NCI-H69 (cell line): ENCODE measurements around the gene CFAP61.

Experiments used
- DNase-seq: peaks from one replicate; lab custom pipeline; 2025; lab: John Stamatoyannopoulos, UW

Gene CFAP61

DNA sequence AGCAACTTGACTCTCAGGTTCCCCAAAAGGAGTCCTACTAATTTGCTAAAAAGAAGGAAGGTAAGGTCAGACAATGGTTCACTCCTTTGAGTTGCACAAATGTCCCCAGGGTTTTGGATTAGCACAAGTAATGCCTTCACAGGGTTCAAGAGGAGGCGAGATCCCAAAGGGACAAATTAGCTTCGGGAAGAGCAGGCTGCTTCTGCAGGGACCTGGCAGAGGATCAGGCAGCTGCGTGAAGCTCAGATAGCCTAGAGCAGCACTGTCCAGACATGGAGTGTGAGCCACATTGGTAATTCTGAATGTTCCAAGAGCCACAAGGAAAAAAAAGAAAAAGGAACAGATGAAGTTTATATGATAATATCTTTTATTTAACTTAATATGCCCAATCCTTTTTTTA, 115.4 kb downstream of the CFAP61 start:
- no peak for DNase-seq

DNA sequence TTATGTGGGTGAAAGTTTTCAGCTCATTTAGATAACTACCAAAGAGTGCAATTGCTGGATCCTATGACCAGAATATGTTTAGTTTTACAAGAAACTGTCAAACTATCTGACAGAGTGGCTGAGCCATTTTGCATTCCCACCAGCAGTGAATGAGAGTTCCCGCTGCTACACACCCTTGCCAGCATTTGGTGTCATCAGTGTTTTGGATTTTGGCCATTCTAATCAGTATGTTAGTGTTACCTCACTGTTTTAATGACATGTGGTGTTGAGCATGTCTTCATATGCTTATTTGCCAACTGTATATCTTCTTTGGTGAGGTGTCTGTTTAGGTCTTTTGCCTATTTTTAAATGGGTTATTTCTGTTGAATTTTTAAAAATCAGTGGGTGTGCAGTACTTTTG, 120.9 kb downstream of the CFAP61 start:
- no peak for DNase-seq

DNA sequence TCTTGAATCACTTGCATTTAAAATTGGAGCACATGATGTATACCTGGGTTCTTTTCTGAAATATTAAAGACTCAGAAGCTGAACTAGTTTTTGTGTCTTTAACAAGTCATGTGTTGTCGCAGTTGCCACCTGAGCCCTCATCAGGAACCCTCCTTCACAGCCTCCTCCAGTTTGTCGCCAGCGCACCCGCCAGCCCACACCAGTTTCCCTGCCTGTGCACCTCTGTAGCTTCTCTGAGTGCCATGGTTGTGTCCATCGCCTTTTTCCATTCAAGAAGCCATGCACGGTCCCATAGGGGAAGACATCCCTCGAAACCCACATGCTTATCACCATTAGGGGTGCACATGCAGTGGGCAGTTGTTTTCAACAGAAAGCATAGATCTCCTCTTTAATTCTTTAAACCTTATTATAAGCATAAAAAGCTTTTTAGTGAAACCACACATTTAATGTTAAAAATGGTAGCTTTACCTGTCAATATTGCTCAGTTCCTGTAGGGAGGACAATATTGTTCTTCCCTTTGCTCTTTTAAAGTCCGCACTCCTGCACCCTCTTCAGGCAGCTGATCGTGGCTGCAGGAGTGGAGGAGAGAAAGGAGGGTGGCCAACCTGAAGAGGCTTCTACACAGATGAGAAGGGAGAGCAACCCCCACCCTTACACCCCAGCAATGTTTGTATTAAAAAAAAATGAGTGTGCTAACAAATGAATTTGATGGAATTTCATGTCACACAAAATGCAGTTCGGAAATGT, 121.9 kb downstream of the CFAP61 start:
- DNase-seq = peak; percentile 15

DNA sequence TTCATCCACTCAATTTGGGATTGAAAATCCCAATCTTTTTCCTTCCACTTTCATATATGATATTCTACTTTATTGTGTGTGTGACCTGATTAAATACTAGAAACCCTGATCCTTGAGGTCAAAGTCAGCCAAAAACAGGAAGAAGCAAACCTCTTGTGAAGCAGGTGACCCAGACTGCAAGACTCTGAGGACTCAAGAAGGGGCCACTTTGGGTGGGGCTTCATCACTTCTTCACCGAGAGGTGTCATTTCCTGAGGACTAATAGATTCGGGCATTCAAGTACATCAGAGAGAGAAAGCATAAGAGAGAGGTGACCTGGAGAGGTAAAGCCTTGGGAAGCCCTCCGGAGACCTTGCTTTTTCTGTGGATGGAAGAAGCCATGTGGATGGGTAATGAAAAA, 129.0 kb downstream of the CFAP61 start:
- DNase-seq = no peak

DNA sequence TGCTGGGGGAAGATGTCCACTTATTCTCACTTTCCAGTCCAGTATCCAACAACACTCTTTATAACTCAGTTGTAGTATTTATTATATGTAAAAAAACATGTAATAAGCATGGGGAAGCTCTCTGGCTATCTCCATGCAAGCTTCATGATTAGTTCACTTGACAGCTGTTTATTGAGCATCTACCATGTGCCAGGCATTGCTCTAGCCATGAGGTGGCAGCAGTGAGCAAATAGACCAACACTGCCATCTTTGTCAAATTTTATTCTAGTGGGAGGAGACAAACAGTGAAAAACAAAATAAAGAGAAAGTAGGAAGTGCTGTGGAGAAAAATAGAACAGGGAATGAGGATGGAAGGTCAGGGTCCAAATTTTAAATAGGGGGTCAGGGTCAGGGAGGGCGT, 131.8 kb downstream of the CFAP61 start:
- peak; percentile 35 for DNase-seq

DNA sequence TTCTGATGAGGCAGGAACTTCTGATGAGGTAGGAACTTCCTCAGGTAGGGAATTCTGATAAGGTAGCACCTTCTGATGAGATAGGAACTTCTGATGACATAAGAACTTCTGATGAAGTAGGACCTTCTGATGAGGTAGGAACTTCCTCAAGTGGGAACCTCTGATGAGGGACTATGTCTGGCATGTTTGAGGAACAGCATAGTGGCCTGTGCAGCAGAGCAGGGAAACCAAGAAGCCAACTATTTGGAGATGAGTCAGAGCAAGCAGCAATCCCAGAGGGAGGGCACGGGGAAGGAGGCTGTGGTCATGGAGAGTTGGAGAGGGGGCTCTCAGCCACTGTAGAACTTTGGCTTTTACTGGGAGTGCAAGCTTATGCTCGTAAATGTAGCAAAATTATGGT, 132.4 kb downstream of the CFAP61 start:
- peak; percentile 27 for DNase-seq

DNA sequence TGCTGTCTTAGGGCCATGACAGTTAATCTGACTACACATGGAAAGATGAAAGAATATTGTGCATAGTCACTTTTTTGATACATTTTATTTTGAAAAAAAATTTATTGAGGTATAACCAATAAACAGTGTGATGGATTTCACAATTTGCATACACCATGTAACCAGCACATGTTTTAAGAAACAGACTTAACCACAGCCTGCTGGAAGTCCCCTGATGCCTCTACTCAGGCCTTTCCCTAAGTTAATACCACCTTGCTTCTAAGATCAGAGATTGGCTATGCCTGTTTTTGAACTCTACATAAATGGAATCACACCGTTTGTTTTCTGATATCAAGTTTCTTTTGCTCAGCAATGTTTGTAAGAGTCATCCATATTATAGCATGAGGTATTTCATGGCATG, 136.3 kb downstream of the CFAP61 start:
- DNase-seq = no peak

DNA sequence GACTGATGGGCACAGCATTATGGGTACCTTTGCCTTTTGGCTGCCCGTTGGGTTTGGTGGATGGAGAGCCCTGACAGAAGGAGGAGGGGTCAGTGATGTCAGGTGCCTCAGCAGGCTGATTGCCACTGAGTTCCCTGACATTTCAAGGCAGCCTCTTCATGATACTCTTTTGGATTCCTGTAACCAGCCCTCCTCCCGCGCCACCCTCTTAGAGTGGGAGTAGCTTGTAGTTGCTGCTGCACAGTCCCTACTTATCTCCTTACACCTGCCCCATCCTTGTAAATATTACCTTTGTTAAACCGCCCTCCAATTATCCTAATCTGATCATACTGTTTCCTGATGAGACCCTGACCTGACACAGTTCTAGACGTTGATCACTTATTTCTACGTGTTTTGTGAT, 140.0 kb downstream of the CFAP61 start:
- DNase-seq = peak; percentile 36

DNA sequence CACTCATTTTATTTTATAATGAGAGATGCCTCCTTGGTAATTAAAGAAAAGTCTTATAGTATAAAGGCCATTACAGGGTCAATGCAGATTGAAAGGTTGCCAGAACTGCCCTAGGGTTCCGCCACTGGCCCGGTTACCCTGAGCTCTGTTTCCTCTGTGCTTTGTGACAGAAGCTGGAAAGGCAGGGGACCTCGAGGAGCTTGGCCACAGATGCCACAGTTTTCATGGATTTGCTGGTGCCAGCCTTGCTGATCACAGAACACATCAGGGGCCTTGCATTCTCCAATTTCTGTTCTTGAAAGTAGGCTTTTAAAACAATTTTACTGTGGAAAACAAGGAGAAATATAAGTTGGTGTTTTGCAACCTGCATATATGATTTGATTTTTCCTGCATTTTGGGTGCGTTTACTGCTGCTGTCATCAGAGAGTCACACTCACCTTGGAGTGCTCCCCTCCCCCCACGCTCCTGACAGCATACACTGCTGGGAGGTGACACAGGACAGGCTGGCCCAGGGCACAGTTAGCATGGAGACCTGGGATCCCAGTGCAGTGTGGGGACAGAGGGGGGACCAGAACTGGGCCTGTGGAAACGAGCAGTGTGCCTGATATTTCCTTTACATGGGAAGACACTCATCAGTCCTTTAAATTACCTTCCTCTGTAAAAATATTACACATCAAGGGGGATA, 142.8 kb downstream of the CFAP61 start:
- peak; percentile 89 for DNase-seq

DNA sequence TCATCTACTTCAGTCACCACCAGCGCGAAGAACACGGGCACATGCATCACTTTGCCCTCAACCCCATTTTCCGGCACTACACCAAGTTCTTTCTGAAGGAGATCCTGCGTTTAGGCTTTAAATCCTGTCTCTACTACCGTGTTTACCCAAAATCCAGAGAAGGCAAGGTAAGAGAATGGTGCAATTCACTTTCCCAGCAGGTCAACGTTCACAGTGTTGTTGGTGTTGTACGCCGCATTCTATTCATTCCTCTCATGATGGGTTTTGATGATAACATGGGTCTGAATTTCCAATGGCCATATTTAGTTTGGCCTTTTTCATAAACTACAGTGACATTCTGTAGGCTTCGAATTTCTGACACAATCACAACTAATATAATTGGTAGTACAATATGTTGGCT, 144.3 kb downstream of the CFAP61 start:
- DNase-seq = no peak

DNA sequence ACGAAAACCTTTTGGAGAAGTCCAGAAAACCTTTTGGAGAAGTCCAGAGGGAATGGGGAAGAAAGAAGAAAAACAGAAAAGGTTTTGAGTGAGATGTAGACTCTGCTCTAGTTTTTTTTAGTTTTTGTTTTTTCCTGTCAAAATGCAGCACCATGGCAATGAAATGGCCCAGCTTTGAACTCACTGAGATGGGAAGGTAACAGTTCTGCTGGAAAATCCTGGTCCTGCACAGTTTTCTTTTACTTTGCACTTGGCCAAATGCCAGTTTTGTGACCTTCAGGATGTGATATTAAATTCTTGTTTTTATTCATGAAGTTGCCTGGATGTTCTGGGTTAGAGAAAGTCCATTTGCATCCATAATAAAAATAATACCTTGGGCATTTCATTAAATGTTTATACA, 145.7 kb downstream of the CFAP61 start:
- peak; percentile 43 for DNase-seq

DNA sequence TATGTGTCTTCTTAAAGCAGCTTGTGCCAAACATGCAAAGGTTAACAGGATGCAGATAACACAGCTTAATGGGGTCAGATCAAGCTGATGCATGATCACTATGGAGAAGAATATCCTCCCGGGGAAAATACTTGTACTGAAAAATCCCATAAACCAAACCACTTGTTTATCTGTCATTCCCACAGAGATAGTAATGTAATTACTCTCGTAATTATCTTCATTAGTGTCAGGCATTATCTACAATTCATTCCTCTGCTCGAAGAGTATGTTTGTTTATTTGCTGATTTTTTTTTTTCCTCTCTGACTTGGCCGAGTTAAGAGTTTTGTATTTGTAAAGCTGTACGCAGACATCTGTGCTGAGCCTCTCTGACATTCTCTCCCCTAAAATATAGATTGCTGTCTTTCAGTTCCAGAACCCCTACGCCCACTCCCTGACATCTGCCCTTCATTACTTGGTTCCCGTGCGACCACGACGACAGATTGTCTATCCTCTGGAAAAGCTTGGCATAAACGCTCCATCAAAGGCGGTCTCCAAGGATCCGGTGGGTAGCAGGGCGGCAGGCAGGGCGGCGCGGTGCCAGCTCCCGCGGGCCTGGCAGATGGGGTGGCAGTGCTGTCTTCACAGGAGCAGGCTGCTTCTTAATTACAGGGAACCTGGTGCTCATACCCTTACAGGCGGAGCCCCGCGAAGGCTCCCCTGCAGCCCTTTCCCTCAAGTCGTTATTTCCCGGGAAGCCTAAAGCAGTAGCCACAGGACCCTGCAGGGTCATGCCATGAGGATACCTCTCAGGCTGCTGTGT, 147.2 kb downstream of the CFAP61 start:
- DNase-seq = peak; percentile 97

DNA sequence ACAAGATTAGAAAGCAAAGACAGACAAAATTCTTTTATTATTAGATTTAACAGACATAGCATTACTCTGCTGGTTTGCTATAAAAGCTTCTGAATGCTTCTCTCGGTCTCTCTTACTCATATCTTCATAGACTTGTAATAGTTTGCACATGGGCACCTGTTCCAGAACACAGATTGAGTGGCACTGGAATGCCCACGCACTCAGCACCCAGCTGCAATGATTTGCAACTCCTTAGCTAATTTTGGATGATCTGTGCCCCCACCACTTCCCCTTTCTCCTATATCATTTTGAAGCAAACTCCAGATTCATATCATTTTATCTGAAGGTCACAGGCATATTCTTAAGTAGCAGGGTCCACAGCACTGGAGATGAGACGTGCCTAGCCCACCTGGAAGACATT, 148.8 kb downstream of the CFAP61 start:
- DNase-seq = peak; percentile 36

DNA sequence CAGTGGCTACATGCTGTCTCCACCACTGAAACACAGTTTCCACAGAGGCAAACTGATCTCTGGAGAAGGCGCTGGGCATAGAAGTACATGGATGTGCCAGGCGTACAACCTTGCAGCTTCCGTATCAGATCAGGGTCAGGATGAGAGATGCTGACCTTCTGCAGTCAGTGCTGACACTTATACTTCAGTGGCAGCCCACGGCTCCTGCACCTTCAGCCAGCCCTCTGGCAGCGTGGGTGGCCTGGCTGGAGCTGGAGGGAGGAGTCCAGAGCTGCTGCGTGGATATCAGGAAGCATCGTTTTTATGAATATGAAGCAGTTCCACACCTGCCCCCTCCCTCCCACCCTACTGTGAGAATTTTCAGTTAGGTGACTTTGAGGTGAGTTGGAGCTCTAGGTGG, 149.3 kb downstream of the CFAP61 start:
- peak; percentile 81 for DNase-seq

DNA sequence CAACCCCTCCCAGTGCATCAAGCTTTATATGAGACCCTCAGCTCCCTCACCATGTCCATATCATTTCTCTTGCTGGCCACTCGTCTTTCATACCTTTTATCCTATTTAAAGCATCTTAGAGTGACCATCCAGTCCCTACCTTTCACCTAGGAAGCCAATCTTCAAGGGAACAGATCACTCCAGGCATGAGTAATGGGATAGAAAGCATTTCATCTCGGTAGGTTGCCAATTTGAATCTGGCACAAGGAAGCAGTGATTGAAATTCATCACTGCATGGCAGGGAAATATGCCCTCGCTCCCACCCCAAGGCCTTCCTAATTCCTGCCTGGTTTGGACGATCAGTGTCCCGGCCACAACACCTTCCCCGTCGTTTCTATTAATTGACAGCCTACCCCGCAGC, 150.4 kb downstream of the CFAP61 start:
- DNase-seq = peak; percentile 41

DNA sequence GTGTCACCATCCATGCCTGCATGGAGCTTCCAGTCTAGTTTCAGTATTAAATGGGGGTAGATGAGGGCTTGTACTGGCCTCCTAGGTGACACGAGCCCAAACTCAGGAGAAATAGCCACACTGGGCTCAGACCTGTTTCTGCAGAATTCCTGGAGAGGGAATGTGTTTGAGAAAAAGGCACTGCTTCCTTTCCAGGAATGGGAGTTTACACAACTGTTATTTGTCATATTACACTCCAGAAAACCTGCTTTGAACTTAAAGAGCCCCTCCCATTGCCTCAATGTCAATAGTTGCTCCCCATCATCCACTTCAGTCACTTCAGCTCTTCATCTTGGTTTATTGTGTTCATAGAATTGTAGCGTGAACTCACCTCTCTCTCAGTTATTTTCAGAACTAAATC, 151.5 kb downstream of the CFAP61 start:
- peak; percentile 57 for DNase-seq

DNA sequence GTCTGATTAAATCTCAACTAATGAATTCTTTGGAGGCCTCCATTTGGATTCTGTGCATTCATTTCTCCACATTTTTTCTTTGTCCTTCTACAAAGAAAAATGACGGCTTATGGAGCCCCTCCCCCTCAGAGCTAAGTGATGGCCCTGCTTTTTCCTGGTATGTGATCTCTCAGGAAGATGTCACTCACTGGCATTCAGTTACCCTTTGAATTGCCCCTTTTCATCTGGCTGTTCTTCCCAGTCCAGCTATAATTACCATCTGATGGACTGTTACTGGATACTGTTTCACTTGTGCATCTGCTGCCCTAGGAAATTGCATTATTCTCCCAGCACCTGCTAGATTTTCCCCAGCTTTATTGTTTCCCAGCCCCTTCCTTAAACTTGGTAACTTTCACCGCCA, 151.9 kb downstream of the CFAP61 start:
- peak; percentile 98 for DNase-seq

DNA sequence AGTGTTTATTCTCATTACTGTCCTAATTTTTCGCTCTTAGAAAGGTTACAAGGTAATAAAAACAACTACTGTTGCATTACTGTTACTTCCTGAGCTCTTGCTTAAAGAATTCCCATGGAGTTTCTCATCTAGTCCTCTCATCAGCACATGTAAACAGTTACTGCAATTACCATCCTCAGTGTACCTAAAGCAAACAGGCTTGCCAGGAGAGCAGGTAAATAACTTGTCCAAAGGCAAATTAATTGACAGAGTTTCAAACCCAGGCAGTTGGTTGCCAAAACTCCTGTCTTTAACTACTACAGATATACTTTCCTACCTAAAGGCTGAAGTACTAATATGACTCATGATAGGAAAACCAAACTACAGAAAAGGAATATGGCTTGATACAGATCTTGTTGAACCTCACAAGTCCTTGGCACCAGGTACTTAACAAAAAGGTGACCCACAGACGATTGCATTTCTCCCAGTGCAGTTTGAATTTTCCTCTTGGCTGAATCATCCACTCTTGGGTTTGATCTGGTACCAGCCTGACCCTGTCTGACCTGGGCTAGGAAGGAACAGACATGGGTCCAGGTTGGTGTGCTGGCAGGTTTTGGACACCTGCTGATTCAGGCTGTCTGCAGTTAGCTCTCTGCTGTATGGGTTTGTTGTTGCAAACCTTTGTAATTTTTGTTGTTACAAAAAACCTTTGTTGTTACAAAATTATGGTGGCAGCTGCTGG, 153.0 kb downstream of the CFAP61 start:
- DNase-seq = peak; percentile 82

DNA sequence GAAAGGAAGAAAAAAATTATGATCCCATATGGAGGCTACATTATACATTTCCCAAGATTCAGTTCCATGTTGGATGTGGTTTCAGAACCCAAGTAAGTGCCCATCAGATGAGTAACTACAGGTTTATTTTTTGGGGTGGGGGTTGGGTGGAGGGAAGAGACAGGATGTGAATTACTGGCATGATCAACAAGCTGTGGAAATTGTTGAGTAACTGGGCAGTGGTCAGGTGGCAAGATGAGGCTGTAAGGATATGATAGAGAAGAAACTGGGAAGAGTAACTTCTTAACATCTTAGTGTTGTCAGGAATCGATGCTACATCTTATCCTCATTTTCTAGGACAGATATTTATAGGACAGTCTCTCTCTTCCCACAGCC, 153.5 kb downstream of the CFAP61 start:
- DNase-seq = peak; percentile 81

DNA sequence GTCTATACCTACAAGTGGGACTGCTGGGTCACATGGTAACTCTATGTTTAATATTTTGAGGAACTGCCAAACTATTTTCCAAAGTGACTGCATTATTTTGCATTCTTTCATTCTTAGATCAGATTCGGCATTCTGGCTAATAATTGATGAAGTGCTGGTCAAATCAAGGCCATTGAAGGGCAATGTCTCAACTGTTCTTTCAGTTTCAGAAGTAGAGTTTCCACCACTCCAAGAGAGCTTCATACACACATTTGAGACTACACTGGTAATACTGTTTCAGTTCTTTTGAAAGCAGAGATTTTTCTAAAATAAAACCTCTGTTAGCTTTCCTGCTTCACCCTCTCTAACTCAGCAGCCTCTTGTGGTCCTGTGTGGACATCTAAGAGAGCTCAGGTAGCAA, 154.5 kb downstream of the CFAP61 start:
- DNase-seq = no peak

DNA sequence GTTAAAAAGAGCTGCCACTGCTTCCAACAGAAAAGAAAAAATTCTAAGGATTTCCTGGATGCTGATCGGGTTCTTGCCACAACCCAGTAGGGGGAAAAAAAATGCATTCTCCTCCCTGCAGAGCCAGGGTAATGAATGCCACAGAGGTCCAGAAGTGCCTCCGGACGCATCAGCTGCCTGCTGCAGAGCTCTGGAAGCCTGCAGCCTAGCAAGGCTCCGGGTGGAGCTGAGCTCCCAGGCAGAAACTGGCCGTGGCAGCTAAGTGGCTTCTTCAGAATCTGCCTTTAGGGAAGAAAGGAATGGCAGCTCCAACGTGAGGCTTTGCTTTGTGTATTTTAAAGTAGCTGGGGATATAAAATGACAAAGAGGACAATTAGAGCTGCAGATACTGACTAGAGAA, 155.0 kb downstream of the CFAP61 start:
- peak; percentile 92 for DNase-seq

DNA sequence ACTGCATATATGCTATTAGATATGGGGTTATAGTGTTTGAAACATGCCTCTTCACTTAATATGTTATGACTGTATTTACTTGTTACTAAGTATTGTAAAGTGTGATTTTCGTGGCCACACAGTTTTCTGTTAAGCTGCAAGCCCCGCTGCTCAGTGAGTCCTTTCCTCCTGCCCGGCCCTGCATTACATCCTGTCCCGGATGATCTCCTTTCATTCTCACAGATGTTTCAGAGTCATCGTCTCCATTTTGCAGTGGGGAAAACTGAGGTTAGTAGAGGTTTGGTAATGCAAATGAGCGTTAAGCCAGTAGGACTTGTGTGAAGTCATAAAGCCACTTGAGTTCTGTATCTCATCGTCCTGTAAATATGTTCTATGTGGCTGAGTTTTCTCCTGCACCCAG, 155.5 kb downstream of the CFAP61 start:
- DNase-seq = peak; percentile 39
